ENCODE data around the gene SASH1. TPM values are rescaled to one million over a fixed set of nuclear protein-coding genes. Genes with fewer than 3 reads are reported as not detected.

Gene SASH1
- total and polyA plus RNA-seq, 7 donors, result 3.2 to 101 (median 40.5) TPM

DNA sequence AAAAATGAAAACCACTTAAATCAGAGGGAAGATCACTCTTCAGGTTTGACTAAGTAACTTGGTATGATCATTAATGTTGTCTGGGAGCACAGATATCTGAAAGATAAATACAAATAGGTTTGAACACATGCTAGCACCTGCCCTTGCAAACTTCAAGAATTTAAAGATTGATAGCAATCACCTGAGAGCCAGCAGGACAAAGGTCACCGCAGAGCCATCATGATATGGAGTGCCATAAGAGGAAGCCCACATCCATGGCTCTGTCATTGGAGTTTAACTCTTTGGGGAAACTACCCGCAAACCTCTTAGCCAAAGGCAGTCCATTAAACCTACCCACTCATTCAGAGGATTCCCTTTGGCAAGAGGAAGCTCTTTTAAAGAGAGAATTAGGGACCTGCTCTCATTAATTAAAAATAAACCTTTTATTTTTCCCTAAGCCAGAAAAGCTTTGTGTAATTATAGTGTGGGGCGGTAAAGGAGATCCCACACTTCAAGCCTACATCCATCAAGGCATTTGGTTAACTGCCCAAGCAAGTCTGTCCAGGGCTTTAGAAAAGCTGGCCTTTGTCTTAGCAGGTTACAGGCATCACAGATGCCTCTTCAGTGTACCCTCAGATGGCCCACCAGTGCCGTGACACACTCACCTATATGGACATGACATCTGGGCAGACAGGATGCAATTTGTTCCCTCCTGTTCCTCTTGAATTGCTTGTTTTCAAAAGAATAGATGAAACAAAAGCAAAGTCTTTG lies 73.0 kb downstream of the SASH1 start:
- TF ChIP-seq EP300 (IDR thresholded peaks at IDR 0.05), result no peak
- TF ChIP-seq POLR2A (IDR thresholded peaks at IDR 0.05), result no peak
- no peak for TF ChIP-seq POLR2AphosphoS5 (IDR thresholded peaks at IDR 0.05)
- TF ChIP-seq, protein P1, sequence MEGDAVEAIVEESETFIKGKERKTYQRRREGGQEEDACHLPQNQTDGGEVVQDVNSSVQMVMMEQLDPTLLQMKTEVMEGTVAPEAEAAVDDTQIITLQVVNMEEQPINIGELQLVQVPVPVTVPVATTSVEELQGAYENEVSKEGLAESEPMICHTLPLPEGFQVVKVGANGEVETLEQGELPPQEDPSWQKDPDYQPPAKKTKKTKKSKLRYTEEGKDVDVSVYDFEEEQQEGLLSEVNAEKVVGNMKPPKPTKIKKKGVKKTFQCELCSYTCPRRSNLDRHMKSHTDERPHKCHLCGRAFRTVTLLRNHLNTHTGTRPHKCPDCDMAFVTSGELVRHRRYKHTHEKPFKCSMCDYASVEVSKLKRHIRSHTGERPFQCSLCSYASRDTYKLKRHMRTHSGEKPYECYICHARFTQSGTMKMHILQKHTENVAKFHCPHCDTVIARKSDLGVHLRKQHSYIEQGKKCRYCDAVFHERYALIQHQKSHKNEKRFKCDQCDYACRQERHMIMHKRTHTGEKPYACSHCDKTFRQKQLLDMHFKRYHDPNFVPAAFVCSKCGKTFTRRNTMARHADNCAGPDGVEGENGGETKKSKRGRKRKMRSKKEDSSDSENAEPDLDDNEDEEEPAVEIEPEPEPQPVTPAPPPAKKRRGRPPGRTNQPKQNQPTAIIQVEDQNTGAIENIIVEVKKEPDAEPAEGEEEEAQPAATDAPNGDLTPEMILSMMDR (IDR thresholded peaks at IDR 0.05), result no peak
- DNase-seq, result no peak
- Histone ChIP-seq H3K9me3 (no peaks in the 10 kb centered on the region), H3K27ac (no peak overlapping the region), H3K4me3 (no peak overlapping the region), H3K4me1 (peaks cover 0 to 23% (median 14%) of the 10 kb centered on the region in 4 donors), H3K36me3 (no peaks in the 10 kb centered on the region), H3K27me3 (no peaks in the 10 kb centered on the region)
- intact Hi-C loops (cut with DNase I), result no loop called here
- WGBS, 2 donors, result 79 to 90% methylated on average over 4 of the region's 4 CpGs

DNA sequence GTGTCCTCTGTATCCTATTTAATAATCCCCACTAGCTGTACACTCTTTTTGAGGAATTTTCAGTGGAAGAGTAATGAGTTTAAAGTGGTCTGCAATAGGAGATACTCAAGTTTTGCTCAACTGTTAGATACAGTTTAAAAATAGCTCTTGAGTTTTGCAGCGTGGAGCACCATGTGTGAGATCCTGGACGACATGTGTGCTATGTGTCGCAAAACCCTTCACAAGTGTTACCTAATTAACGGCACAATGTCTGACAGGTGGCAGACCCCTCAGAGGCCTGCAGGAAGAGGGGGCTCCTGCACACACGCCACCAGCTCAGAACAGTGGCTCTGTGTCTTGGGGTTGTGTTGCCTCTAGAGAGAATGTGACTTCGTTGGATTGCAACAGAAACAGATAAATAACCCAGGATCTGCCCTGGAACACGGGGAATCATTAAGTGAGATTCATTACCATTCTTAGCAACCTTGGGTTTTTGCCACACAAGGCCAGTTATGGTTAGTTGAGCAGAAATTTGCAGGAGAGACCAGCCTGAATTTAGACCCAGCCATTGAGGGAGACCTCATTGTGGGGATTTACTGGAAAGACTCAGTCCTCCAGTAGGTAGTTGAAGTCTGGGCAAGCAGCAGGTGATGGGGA lies 73.8 kb downstream of the SASH1 start:
- TF ChIP-seq, protein P1 (IDR thresholded peaks at IDR 0.05), result no peak
- TF ChIP-seq POLR2A (IDR thresholded peaks at IDR 0.05) (no peak), POLR2AphosphoS5 (IDR thresholded peaks at IDR 0.05) (no peak), EP300 (IDR thresholded peaks at IDR 0.05) (no peak)
- no peak for DNase-seq
- intact Hi-C loops (cut with DNase I), result no loop called here
- H3K27ac ChIP-seq, result no peak overlapping the region
- H3K9me3 ChIP-seq, result no peaks in the 10 kb centered on the region
- H3K27me3 ChIP-seq, result no peaks in the 10 kb centered on the region
- H3K4me3 ChIP-seq, result no peak overlapping the region
- peaks cover 0 to 23% (median 14%) of the 10 kb centered on the region in 4 donors for H3K4me1 ChIP-seq
- no peaks in the 10 kb centered on the region for H3K36me3 ChIP-seq
- 88 to 91% methylated on average over 7 of the region's 7 CpGs for WGBS, 2 donors

DNA sequence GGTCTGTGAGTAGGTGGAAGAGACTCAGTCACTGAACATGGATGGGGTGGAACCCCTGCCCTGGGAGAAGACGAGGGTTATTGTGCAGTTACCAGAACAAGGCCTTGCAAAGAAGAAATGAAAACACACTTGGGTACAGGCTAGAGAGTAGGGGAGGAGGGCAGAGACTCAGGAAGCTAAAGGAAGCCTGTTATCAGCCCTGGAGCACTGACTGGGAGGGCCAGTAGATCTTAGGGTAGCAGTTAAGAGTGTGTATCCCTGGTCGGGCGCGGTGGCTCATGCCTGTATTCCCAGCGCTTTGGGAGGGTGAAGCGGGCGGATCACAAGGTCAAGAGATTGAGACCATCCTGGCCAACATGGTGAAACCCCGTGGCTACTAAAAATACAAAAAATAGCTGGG lies 74.4 kb downstream of the SASH1 start:
- H3K9me3 ChIP-seq, result no peaks in the 10 kb centered on the region
- no peak overlapping the region for H3K4me3 ChIP-seq
- H3K4me1 ChIP-seq, result peaks cover 0 to 23% (median 14%) of the 10 kb centered on the region in 4 donors
- WGBS, 2 donors, result 96 to 97% methylated on average over 8 of the region's 8 CpGs
- no peak overlapping the region for H3K27ac ChIP-seq
- intact Hi-C loops (cut with DNase I), result no loop called here
- TF ChIP-seq POLR2AphosphoS5 (IDR thresholded peaks at IDR 0.05), result no peak
- TF ChIP-seq, protein P1 (IDR thresholded peaks at IDR 0.05), result no peak
- no peak for TF ChIP-seq EP300 (IDR thresholded peaks at IDR 0.05)
- TF ChIP-seq POLR2A (IDR thresholded peaks at IDR 0.05), result no peak
- no peaks in the 10 kb centered on the region for H3K27me3 ChIP-seq
- DNase-seq, result no peak
- no peaks in the 10 kb centered on the region for H3K36me3 ChIP-seq

DNA sequence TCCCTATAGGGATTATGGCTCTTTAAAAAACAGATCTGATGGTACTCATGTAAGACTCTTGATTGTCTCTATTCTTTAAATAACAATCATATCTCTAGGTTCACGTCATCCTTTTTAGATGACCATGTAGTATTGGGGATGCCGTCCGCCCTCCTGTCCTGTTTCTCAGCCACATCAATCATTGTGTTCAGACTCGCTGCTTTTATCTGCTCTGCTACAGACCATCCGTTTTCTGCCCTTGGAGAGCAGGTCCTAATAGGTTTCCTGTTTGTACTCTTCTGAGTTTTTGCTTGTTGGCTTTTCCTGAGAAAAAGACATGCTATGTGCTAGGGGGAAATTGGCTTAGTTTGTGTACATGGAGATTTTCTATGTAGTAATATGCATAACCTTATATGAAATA lies 76.8 kb downstream of the SASH1 start:
- no peaks in the 10 kb centered on the region for H3K27me3 ChIP-seq
- TF ChIP-seq, protein P1 (IDR thresholded peaks at IDR 0.05), result no peak
- no peak for TF ChIP-seq POLR2AphosphoS5 (IDR thresholded peaks at IDR 0.05)
- TF ChIP-seq POLR2A (IDR thresholded peaks at IDR 0.05), result no peak
- no peak for TF ChIP-seq EP300 (IDR thresholded peaks at IDR 0.05)
- 66 to 90% methylated on average over 5 of the region's 5 CpGs for WGBS, 2 donors
- no peak overlapping the region for H3K27ac ChIP-seq
- no peak for DNase-seq
- no peaks in the 10 kb centered on the region for H3K36me3 ChIP-seq
- no peaks in the 10 kb centered on the region for H3K9me3 ChIP-seq
- H3K4me1 ChIP-seq, result peaks cover 0 to 30% (median 12%) of the 10 kb centered on the region in 4 donors
- intact Hi-C loops (cut with DNase I), result no loop called here
- H3K4me3 ChIP-seq, result no peak overlapping the region

Measured in sigmoid colon (tissue), 7 donors.